Endothelial cell of umbilical vein (primary cell): ENCODE results near the gene JADE3. TPM values are rescaled to one million over a fixed set of nuclear protein-coding genes. Genes with fewer than 3 reads are reported as not detected.

ENCODE experiments used
- BruUV-seq: library from RNA; stranded (reverse); fragments of 400-500 nt; replicated peaks from 2 replicates; lab custom pipeline; 2021; lab: Mats Ljungman, UMichigan
- CTCF ChIA-PET: fragments of 300-600, 350-600 bp; sonication (Branson Sonifier 250); formaldehyde crosslinking; loops from one replicate; lab custom pipeline; 2021; ENCODE audit warnings: antibody characterized with exemption, inconsistent platforms; lab: Charles Lee
- POLR2A ChIA-PET: fragments of 300-600, 350-600 bp; sonication (Branson Sonifier 250); formaldehyde crosslinking; loops from one replicate; lab custom pipeline; 2021; ENCODE audit warnings: antibody characterized with exemption, inconsistent platforms; lab: Charles Lee
- DNase-seq: peaks from one replicate; pipeline ENCODE4 v3.0.0-alpha.2; 2011; ENCODE audit warnings: low read depth, low spot score
- FAIRE-seq: peaks from 2 replicates; lab custom pipeline; 2011; peaks lifted over from hg19 to GRCh38; lab: Jason Lieb, UNC
- H2AFZ ChIP-seq: 2 replicates; pipeline ENCODE4 v1.6.0; 2012; ENCODE audit warnings: low read depth, low read length, control low read depth, inconsistent platforms
- H3K27ac ChIP-seq: 2 replicates; pipeline ENCODE4 v1.5.1; 2011; ENCODE audit warnings: low read depth, mild to moderate bottlenecking, control low read depth, low read length, moderate library complexity; ENCODE audit not compliant: insufficient read depth
- H3K27me3 ChIP-seq, 2 experiments: 2 replicates each; pipeline versions ENCODE4 v1.6.0 to v1.6.1; 2011; ENCODE audit warnings: low read length in 2 of 2, mixed read lengths in 1 of 2; ENCODE audit not compliant: control insufficient read depth in 2 of 2, insufficient read depth in 2 of 2
- H3K36me3 ChIP-seq, 2 experiments: 2 replicates in 1 of 2; 3 replicates in 1 of 2; pipeline ENCODE4 v1.5.1; 2011; ENCODE audit warnings: low read length in 2 of 2, mild to moderate bottlenecking in 1 of 2, moderate library complexity in 1 of 2; ENCODE audit not compliant: control insufficient read depth in 2 of 2, insufficient read depth in 2 of 2; ENCODE audit errors: extremely low read depth in 1 of 2
- H3K4me1 ChIP-seq: 3 replicates; pipeline ENCODE4 v1.5.1; 2011; ENCODE audit warnings: mild to moderate bottlenecking, low read length; ENCODE audit not compliant: control insufficient read depth, insufficient read depth; ENCODE audit errors: extremely low read depth
- H3K4me2 ChIP-seq: 2 replicates; pipeline ENCODE4 v1.6.1; 2011; ENCODE audit warnings: low read length, control low read depth, mixed read lengths; ENCODE audit not compliant: insufficient read depth
- H3K4me3 ChIP-seq, 3 experiments: fragments of 200-600 bp in 1 of 3; sonication (generic), shearing (Covaris generic) in 1 of 3; replicated peaks in 1 of 3; 2 replicates each; pipeline ENCODE4 v1.5.1; 2011 to 2016; ENCODE audit warnings: control low read depth in 3 of 3, low read length in 3 of 3, mild to moderate bottlenecking in 2 of 3, inconsistent platforms in 1 of 3, low read depth in 1 of 3, moderate library complexity in 1 of 3; ENCODE audit not compliant: insufficient read depth in 1 of 3
- H3K79me2 ChIP-seq: 2 replicates; pipeline ENCODE4 v1.6.0; 2012; ENCODE audit warnings: low read length, inconsistent platforms; ENCODE audit not compliant: control insufficient read depth, insufficient read depth
- H3K9ac ChIP-seq: replicated peaks from 2 replicates; pipeline ENCODE3; 2011; ENCODE audit warnings: low read length, control low read depth; ENCODE audit not compliant: insufficient read depth; ENCODE audit errors: extremely low read depth
- H3K9me1 ChIP-seq: replicated peaks from 3 replicates; pipeline ENCODE4 v1.6.0; 2011; ENCODE audit warnings: mild to moderate bottlenecking, low read length; ENCODE audit not compliant: control insufficient read depth, insufficient read depth; ENCODE audit errors: extremely low read depth
- H3K9me3 ChIP-seq: replicated peaks from 2 replicates; pipeline ENCODE4 v1.5.1; 2012; ENCODE audit warnings: low read length, inconsistent platforms; ENCODE audit not compliant: control insufficient read depth, insufficient read depth
- H4K20me1 ChIP-seq: replicated peaks from 2 replicates; pipeline ENCODE3; 2011; ENCODE audit warnings: mild to moderate bottlenecking, low read length; ENCODE audit not compliant: control insufficient read depth, insufficient read depth; ENCODE audit errors: extremely low read depth
- EZH2 ChIP-seq: IDR thresholded peaks from 2 replicates; pipeline ENCODE4 v1.6.1; 2012; ENCODE audit warnings: borderline replicate concordance, low read depth, mild to moderate bottlenecking, moderate library complexity, low read length, inconsistent platforms; ENCODE audit not compliant: severe bottlenecking
- FOS ChIP-seq: IDR thresholded peaks from 2 replicates; pipeline ENCODE4 v1.6.1; 2011; ENCODE audit warnings: mild to moderate bottlenecking, low read length, moderate library complexity, borderline replicate concordance; ENCODE audit not compliant: insufficient read depth
- GATA2 ChIP-seq: IDR thresholded peaks from 2 replicates; pipeline ENCODE4 v1.7.0; 2011; ENCODE audit warnings: low read depth, mild to moderate bottlenecking, moderate library complexity, mixed read lengths, low read length; ENCODE audit not compliant: insufficient read length, insufficient read depth
- JUN ChIP-seq: IDR thresholded peaks from 2 replicates; pipeline ENCODE4 v1.6.1; 2011; ENCODE audit warnings: borderline replicate concordance, low read depth; ENCODE audit not compliant: insufficient read length, insufficient read depth
- MYC ChIP-seq: IDR thresholded peaks from one replicate; pipeline ENCODE4 v1.6.1; 2011; ENCODE audit warnings: mild to moderate bottlenecking, low read depth, low read length
- POLR2A ChIP-seq: IDR thresholded peaks from 2 replicates; pipeline ENCODE4 v1.6.1; 2012; ENCODE audit warnings: low read depth, mild to moderate bottlenecking, control low read depth, low read length
- POLR2AphosphoS5 ChIP-seq: IDR thresholded peaks from 2 replicates; pipeline ENCODE4 v1.6.1; 2012; ENCODE audit warnings: low read depth, mild to moderate bottlenecking, control low read depth, low read length, moderate library complexity; ENCODE audit not compliant: insufficient read depth
- dilution Hi-C: fragments of 300-500 bp; cut with MboI; formaldehyde crosslinking; loops from one replicate; pipeline ENCODE4 v1.15.0; 2019; ENCODE audit warnings: low sequenced_read_pairs; ENCODE audit not compliant: extremely low pct_ligation_motif_present
- intact Hi-C: fragments of 100-400 bp; cut with micrococcal nuclease; formaldehyde crosslinking; loops from one replicate; pipeline ENCODE4 v1.10.0; 2022
- polyA plus RNA-seq, 4 experiments: library from polyadenylated mRNA; depleted of rRNA in 3 of 4; stranded (reverse) in 3 of 4; unstranded in 1 of 4; fragments of >200 nt; gene quantifications; 2 replicates each; pipeline versions ENCODE4 v1.2.1 to v1.2.3, GENCODE V29; 2011 to 2012; ENCODE audit warnings: missing spikeins in 1 of 4
- small RNA-seq: library from RNA; depleted of rRNA; stranded (forward); fragments of <200 nt; gene quantifications from one replicate; pipeline ENCODE3, GENCODE V24; 2012; ENCODE audit warnings: low replicate concordance, low read depth; ENCODE audit not compliant: insufficient read depth, insufficient read length
- total RNA-seq: library from RNA; stranded (reverse); gene quantifications from 2 replicates; pipeline ENCODE4 v1.2.3, GENCODE V29; 2021
- TF ChIP-seq, protein P1 (sequence below), 2 donors: IDR thresholded peaks; 1 replicate in 1 of 2; 2 replicates in 1 of 2; pipeline ENCODE4 v1.5.1; 2011; ENCODE audit warnings: low read length in 2 of 2, mild to moderate bottlenecking in 2 of 2, moderate library complexity in 2 of 2, control low read depth in 1 of 2, inconsistent platforms in 1 of 2, low read depth in 1 of 2; ENCODE audit not compliant: insufficient read depth in 1 of 2; ENCODE audit errors: extremely low read depth in 1 of 2
- TF ChIP-seq, protein P2 (sequence below): IDR thresholded peaks from 2 replicates; pipeline ENCODE4 v1.6.1; 2011; ENCODE audit not compliant: insufficient read depth, insufficient read length

Gene JADE3
- total and polyA plus RNA-seq, 2 donors (not counting 3 experiments of a cell fraction or from before 2014, with no cell fraction given), result 4.9 to 18.4 TPM

DNA sequence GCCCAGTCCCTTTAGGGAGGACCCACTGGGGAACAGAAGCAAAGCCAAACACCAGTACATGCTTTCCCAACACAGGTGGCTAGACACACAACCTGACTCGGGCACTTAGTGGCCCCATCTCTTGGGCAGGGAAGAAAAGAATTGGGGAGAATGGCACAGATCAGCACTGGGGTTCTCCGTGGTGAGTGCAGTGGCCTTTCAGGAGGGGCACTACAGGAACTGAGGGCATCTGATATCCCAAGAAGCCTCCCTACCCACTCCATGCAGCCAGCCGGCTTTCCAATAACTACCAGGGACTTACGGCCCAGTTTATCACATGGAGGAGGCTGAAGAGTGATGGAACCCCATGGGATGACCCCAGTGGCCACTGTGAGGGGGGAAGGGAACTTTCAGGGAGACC, 189.0 kb downstream of the JADE3 start:
- intact Hi-C loops, result no loop called here
- Histone ChIP-seq H3K9me3 (no peaks in the 10 kb centered on the region), H3K9me1 (no peaks in the 10 kb centered on the region), H3K4me1 (no peaks in the 10 kb centered on the region), H3K27ac (no peak overlapping the region), H3K4me3 (no peak overlapping the region), H3K4me2 (no peak overlapping the region), H3K27me3 (no peaks in the 10 kb centered on the region), H4K20me1 (no peaks in the 10 kb centered on the region), H3K36me3 (no peaks in the 10 kb centered on the region), H3K9ac (no peak overlapping the region), H3K79me2 (no peaks in the 10 kb centered on the region), H2AFZ (no peak overlapping the region)
- no TSS peak for BruUV-seq
- FAIRE-seq, result no peak
- no peak for DNase-seq
- dilution Hi-C loops, result no loop called here
- ChIA-PET CTCF (no interaction called here), POLR2A (no interaction called here)
- no peak for TF ChIP-seq POLR2AphosphoS5
- no peak for TF ChIP-seq FOS
- no peak for TF ChIP-seq JUN
- no peak for TF ChIP-seq POLR2A
- TF ChIP-seq, protein P1, sequence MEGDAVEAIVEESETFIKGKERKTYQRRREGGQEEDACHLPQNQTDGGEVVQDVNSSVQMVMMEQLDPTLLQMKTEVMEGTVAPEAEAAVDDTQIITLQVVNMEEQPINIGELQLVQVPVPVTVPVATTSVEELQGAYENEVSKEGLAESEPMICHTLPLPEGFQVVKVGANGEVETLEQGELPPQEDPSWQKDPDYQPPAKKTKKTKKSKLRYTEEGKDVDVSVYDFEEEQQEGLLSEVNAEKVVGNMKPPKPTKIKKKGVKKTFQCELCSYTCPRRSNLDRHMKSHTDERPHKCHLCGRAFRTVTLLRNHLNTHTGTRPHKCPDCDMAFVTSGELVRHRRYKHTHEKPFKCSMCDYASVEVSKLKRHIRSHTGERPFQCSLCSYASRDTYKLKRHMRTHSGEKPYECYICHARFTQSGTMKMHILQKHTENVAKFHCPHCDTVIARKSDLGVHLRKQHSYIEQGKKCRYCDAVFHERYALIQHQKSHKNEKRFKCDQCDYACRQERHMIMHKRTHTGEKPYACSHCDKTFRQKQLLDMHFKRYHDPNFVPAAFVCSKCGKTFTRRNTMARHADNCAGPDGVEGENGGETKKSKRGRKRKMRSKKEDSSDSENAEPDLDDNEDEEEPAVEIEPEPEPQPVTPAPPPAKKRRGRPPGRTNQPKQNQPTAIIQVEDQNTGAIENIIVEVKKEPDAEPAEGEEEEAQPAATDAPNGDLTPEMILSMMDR (IDR thresholded peaks at IDR 0.05; ENCODE audit: extremely low read depth in 1 of 2, insufficient read depth in 1 of 2, low read depth in 1 of 2, low read length in 2 of 2), result no peak
- no peak for TF ChIP-seq GATA2
- TF ChIP-seq, protein P2, sequence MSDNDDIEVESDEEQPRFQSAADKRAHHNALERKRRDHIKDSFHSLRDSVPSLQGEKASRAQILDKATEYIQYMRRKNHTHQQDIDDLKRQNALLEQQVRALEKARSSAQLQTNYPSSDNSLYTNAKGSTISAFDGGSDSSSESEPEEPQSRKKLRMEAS, result no peak
- TF ChIP-seq MYC, result no peak
- no peak for TF ChIP-seq EZH2

Small RNA genes within 50 kb of the gene (small RNA-seq; reads per million reads assigned to genes)
- gene RNU6-1189P, result not detected

Other genes with a start within 250 kb of the JADE3 start
- 7.5 and 10.4 TPM in 2 replicates for gene SLC9A7, start 153.3 kb upstream of the JADE3 start, total RNA-seq
- gene SLC9A7, start 153.3 kb upstream of the JADE3 start, polyA plus RNA-seq, result 3.5 and 4.6 TPM in 2 replicates
- gene RP2, start 75.4 kb upstream of the JADE3 start, total RNA-seq, result 18.7 and 20.5 TPM in 2 replicates
- gene RP2, start 75.4 kb upstream of the JADE3 start, polyA plus RNA-seq, result 5.9 and 7.4 TPM in 2 replicates
- gene RGN, start 166.0 kb downstream of the JADE3 start, total RNA-seq, result 0.73 and 1.4 TPM in 2 replicates
- 0.27 and 0.58 TPM in 2 replicates for gene RGN, start 166.0 kb downstream of the JADE3 start, polyA plus RNA-seq
- 65.2 and 79.8 TPM in 2 replicates for gene NDUFB11, start 232.3 kb downstream of the JADE3 start, total RNA-seq
- gene NDUFB11, start 232.3 kb downstream of the JADE3 start, polyA plus RNA-seq, result 88.0 and 110 TPM in 2 replicates
- gene RBM10, start 232.8 kb downstream of the JADE3 start, total RNA-seq, result 49.6 and 51.5 TPM in 2 replicates
- 37.3 and 38.2 TPM in 2 replicates for gene RBM10, start 232.8 kb downstream of the JADE3 start, polyA plus RNA-seq